NCI-H2107 treated with DMSO at 0.1 percent for 48 hours (cell line): ENCODE data around the gene PTPN21.
A peak's percentile ranks its signal among the peaks of the same experiment; 100 is the strongest.

Experiments
- DNase-seq: peaks from one replicate; lab custom pipeline; 2025; ENCODE audit not compliant: unreplicated experiment; lab: John Stamatoyannopoulos, UW

The PTPN21 gene

DNA sequence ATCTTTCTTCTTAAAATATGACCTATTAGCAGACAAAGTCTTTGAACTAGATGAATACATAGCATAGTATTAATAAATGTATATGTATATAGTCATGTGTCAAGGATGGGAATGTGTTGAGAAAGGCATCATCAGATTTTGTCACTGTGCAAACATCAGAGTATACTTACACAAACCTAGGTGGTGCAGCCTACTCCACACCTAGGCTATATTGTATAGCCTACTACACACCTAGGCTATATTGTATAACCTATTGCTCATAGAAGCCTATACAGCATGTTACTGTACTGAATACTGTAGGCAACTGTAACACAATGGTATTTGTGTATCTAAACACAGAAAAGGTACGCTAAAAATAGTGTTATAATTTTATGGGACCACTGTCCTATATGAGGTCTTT lies 47.6 kb downstream of the PTPN21 start:
- no peak for DNase-seq

DNA sequence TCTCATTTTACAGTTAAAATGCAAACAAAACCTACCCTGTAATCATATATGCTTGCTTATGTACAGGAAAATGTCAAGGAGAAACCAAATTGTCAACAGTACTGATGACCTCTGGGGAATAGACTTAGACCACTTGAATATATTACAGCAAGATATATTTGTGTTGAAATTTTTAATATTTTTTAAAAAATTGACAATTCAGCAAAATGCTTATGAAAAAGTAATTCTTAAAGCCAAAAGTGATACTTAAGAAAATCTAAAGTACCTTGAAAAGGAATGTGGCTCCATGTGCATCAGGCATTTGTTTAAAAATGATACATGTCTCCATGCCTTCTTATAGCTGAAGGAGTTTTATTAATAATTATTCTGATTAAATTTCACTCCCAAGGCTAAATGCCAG lies 49.2 kb downstream of the PTPN21 start:
- peak; percentile 22 for DNase-seq

DNA sequence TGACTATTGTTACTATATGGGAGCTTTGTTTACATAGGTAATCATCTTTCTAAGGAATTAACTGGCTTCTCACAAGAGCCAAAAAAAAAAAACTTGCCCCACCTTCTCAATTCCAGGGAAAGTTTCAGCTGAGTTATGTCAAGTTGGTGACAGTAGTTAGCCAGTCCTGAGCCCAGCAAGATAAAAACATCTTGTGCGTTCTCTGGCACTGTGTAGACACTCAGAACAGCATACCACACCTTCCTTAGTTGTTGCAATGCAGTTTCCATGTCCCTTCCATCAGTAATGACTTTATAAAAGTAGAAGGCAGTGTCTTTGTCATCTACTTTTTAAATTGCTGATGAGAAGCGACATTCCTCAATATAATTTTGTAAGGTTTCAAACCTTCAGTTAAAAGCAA lies 50.2 kb downstream of the PTPN21 start:
- DNase-seq, result no peak

DNA sequence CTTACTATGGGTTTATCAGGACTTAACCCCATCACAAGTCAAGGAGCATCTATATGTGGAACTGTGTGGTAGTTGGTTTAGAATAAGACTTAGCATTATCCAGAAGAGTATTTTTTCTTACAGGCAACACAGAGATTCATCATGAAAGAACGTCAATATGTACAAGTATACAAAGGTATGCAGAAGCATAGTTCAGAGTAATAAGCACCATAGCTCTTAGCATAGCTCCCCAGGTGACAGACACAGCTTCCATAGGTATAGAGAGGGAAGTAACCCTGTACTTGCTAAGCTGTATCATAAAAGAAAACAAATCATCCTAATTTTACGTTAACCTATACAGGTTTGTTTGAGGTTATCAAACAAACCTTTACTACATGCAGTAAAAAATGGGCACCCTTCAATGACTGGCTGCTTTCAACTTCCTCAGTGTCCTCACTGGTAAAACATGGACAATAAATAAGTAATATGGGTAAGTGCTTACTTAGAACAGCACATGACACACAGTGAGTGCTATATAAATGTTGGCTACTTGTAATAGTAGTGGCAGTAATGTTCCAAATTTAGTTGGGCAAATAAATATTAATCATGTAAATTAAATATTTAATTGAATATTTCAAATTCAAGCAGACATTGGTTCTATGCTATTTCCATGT lies 50.9 kb downstream of the PTPN21 start:
- no peak for DNase-seq

DNA sequence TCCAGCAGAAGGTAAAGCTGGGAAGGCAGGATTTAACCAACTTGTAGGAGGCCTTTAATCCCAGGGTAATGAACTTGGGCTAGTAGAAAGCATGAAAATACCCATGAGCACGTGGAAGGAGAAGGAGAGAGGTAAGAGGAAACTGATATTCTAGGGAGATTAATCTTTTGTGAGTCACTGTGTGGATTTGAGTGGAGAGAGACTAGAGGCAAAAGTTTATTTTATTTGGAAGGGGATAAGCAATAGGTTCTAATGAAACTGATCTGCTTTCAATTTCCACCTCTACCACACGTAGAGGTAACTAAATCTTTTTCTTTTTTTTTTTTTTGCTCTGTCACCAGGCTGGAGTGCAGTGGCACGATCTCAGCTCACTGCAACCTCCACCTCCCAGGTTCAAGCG lies 52.1 kb downstream of the PTPN21 start:
- DNase-seq, result no peak

DNA sequence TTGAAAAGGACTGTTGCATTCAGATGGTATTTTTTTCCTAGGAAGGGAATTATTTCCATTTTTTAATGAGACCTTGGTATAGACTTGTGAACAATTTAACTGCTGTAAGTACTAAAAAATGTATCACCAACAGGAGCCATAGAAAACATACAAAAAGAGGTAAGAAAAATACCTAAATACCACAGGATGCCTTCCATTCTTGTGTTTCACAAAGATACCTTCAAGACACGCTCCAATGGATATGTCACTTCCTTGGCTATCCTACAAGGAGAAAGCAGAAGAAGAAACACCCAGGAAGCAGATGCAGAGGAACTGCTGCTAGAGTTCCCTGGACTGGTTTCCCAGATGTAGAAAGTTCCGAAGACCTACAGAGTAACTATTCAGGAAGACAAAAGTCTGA lies 54.2 kb downstream of the PTPN21 start:
- no peak for DNase-seq

DNA sequence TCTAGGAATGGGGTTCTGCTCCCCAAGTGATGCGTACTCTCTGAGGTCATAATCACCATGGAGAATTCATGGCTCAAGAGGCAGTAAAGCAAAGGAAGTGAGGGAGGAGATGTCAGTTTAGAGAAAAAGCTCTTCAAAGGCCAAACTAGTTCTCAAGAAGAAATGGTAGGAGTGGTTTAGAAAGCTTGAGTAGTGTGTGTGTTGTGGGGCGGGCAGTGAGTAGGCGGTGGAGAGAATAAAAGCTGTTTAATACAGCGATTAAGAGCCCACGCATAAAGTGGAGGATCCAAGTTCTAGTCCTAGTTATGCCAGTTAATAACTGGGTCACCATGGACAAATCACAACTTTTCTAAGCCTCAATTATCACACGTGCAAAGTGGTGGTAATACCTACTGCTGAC lies 55.6 kb downstream of the PTPN21 start:
- DNase-seq, result no peak

DNA sequence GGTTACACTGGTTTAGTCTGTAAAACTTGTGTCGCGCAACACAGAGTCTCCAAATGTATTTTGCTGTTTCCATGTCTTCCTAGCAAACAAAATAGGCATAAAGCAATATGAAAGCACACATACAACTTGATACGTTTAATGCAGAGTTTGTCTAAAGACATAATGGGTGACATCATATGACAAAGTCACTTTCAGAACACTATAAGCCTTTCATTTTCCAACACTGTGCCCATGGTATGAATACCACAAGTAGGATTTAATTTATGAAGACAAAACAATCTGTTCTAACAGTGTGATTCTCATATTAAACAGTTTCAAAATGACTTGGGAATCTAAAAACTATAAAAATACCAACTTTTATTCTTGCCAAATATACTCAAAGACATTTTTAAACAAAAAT lies 58.4 kb downstream of the PTPN21 start:
- no peak for DNase-seq

DNA sequence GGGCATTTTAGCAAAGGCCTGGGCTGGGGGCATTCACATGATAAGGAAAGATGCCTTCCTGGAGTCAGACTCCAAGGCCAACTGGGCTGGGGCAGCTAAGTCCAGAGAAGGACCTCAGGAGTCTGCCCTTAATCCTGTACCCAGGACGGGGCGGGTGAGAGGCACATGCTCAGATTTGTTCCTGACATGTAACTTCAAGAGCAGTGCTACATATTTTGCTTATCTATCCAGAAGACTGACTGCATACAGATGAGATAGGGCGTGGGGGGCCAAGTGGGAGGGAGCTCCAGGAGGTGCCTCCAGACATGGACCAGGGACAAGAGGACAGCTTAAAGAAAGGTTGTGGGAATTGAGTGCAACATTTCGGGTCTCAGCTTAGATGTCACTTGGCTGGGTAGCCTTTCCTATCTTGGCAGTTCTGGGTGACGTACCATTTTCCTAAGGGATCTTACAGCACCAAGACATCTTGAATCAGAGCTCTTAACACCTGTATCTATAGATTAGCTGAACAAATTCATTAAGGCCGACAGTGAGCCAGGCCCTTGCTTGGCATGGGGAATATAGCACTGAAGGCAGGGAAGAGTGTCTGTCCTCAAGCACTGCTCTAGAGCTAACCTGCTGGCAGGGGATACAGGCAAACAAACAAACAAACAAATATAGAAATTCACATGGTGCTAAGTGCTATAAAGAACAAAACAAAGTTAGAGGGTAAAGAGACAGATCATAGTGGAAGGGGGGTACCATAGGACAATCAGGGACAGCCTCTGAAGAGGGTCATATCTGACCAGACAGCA lies 61.2 kb downstream of the PTPN21 start:
- DNase-seq, result no peak

DNA sequence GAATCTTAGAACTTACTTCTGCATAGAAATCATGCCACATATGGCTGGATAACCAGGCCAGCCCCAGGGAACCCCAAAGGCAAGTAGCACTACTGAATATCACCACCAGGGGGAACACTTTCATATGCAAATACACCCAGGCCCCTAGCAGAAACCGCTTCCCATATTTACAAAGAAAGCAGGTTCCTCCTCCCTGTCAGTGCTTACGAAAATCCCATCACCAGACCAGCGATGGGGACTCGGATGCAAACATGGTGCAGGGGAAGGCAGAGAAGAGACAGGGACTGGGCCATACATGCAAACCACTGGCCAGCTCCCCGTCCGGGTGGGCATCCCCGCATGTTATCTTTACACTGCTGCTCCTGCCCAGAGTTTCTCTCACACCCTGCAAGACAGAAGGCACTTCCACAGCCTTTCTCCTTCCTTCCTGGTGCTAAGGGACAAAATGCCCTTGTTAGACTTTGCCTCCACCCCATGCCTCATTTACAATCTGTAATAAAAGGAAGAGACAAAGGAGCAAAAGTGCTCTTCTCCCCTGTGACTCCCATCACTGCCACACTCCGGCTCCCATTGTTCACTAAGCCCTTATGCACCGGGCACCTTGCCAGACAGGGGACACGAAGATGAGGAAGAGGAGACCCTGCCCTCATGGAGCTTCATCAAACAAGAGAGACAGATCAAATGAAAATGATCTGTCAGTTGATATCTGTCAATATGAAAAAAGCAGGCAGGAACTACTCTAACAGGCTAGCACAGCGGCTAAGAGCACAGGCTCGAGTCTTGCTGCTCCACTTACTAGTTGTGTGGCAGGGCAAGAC lies 62.3 kb downstream of the PTPN21 start:
- peak; percentile 78 for DNase-seq

DNA sequence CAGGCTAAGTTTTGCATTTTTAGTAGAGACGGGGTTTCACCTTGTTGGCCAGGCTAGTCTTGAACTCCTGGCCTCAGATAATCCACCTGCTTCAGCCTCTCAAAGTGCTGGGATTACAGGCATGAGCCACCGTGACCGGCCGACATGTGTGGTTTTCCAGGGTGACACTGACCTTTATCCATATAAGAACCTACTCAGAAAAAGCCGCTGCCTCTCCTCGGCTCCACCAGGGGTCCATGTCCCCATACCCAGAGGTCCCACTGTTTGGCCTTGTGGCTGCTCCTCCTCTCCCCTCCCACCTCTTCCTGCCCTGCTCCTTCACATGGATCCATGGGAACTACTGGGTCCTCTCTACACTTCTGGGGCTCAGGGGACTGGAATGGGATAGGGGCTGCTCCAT lies 64.6 kb downstream of the PTPN21 start:
- DNase-seq, result no peak

DNA sequence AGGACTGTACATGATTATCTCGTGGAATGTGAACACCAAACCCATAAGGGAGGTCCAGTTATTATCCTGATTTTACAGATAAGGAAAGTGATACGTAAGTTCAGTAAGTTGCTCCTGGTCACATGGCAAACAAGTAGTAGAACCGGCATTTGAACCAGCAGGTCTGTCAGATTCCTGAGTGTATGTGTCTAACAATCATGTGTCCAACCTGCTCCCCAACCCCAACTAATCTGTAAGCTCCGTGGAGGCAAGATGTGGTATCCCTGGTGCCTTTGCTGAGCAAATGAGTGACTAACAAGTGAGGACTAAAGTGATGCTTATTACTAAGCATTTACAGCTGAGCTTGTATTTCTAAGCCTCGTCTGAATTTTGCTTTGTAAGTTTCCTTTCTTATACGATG lies 65.9 kb downstream of the PTPN21 start:
- no peak for DNase-seq

DNA sequence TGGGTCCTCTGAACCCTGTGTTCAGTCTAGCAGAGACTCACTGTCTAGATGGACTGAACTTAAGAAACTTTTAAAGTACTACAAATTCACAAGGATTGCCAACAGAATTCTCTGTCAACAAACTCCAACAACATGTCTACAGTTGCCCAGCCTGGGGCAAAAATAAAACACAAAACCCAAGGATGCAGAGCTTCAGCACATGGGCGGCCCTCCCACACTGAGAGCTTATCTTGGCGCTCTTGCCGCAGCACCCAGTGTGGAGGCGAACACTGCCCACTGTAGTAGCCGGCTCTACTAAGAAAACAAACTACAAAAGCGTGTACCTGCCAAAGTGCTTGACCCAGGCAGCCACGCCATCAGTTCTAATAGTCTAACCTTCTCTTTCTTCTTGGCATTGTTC lies 66.7 kb downstream of the PTPN21 start:
- DNase-seq, result no peak

DNA sequence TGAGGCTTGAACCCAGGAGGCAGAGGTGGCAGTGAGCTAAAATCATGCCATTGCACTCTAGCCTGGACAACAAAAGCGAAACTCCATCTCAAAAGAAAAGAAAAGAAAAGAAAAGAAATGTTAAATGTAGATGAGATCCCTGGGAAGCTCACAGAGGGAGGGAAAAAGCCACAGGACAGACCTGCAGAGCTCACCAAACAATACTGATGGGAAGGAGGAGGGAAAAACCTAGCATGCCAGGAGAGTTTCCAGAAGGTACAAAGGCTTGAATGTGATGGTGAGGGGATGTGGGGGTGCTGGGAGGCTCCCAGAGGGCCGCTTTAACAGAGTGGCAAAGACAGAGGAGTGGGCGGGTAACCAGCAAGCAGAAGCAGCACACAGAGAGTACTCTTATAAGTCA lies 72.3 kb downstream of the PTPN21 start:
- DNase-seq, result no peak

DNA sequence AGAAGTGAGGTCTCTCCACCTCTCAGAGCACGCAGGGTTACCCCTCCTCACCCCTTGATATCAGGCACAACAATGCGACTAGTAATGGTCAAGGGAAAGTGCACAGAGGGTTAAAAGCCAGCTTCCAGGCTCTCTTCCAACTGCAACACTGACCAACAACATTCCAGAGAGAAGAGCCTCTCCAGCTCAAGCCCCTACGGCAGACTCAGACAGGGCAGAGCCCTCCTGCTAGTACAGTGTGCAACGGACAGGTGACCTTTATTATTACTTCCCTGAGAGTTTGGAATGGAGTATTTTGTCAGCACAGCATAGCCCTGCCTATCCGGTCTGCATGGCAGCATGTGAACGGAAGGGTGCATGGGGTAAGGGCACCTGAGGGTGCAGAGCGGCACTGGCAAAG lies 73.0 kb downstream of the PTPN21 start:
- no peak for DNase-seq

DNA sequence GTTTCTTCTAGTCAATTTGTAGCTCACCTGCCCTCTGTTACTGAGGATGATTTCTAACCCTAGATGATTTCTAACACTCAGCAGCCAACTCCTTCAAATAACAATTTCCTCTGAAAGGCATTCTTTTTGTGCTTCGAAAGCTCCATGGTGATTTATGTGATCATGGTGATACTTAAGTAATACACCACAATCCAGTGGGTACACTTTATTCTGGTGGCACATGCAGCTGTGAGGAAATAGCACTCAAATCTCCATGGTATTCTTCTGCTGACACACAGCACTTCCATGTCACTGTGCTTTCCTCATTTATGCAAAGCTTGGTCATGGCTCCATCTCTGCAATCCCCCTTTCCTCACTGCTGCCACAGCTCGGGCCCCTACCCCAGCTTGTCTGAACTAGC lies 73.7 kb downstream of the PTPN21 start:
- no peak for DNase-seq

DNA sequence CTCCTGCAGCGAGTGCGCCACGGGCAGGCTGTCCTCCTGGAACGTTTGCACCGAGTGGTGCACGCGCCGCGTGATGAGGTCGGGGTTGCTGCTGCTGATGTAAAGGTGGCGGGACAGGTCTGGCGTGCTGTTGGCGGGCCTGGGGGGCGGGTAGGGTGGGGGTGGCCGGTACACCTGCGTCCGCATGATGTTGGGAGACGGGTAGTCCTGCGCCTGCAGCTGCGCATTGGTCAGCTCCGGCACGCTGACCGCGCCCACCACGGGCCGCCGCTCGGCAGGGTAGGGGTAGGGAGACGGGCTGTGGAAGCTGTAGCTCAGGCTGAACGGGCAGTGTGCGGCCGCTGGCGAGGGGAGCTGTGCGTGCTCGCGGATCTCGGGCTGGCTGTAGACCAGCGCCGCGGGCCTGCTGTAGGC lies 75.2 kb downstream of the PTPN21 start:
- DNase-seq, result no peak

DNA sequence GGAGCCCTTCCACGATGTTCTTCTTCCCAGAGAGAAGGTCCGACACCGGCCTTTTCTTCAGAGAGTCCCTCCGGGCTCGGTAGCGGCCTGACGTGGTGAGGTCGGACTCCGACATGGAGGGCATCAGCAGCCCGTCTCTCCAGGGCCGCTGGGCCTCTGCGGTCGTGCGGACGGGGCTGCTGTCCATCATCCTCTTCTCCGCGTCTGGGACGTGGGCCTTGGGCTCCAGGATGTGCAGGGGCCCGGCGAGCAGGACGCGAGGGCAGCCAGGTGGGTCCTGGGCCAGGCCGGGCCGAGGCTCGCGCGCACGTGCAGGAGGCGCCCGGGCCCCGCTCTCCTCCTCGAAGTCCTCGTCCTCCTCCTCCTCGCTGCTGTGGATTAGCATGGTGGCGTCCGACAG lies 75.9 kb downstream of the PTPN21 start:
- no peak for DNase-seq

DNA sequence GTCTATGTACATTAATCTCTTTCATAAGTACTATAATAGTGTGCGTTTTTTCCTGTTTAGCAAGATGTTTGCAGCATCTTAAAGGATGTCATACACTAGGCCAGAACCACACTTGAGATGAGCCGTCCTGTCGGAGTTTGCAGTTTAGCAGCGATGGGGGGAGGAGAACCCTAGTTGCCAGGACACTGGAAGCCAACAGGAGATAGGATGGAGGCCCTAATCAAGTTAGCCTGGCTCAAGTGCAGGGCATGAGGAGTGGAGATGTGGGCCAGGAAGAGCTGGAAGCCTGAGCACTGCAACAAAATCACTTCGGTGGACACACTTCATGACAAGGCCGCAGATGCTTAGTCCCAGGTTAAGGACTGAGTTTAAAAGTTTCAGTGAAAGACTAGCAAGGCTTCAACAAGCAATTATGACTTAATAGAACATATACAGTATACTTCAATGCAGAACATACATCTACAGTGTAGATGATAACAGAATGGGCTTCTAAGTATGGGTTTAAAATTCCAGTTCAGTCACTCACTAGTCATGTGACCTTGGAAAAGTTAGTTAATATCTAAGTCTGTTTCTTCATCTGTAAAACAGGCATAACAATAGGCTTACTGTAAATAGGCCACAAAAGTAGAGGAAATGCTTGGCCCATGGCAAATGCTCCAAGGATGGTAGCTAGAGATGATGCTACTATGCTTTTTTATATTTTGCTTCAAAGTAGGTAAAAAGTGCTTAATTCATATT lies 77.1 kb downstream of the PTPN21 start:
- DNase-seq, result no peak

DNA sequence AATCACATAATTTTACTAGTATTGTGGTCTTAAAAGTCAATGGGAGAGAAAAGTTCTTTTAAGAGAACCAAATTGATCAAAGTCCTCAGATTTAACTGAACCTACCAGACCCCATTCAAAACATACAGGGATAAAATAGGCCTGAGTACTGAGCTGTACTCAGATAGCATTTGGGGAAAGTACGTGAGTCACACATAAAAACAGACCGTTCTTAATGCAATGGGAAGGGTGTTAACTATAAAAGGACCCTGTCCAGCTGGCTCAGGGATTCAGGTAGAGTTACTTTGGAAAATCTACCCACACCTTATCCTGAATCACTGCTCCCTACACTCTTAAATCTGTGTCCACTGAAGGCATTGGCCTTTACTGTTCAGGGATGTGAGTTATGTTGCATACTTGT lies 78.0 kb downstream of the PTPN21 start:
- DNase-seq, result no peak

DNA sequence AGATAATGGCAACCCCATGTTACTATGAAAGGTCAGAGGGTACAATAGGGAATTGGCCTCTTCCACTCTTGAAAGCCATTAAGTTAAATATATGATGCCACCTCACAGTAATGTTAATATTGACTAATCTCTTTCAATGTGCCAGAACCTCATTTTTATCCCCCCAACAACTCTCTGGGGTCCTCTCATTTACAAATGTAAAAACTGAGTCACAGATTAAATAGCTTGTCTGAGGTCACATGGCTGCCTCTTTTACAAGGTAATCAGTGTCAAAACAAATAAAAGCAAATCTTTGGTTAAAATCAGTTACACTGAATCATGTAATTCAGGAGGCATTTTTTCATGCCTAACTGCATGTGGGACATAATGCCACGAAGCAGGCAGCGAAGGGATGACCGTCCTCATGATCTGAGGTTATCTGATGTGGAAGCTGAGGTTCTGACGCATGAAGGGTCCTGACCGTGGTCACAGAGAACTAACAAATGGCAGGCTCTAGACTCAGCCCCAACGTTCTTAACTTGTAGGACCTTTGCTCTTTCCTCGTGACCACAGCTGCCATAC lies 78.5 kb downstream of the PTPN21 start:
- DNase-seq, result no peak
